Loucy (cell line): Measurements from ENCODE around the gene AMER2.

ENCODE experiments used
- H2AFZ ChIP-seq: fragments of 200-600 bp; sonication (generic); 2 replicates; pipeline ENCODE4 v1.6.0; 2016; ENCODE audit warnings: antibody characterized with exemption, mild to moderate bottlenecking, low read length, moderate library complexity
- H3F3A ChIP-seq: fragments of 200-600 bp; 2 replicates; pipeline ENCODE4 v1.6.0; 2016; ENCODE audit warnings: antibody characterized with exemption, low read depth, mild to moderate bottlenecking
- H3K27me3 ChIP-seq: fragments of 200-600 bp; sonication (generic); 2 replicates; pipeline ENCODE4 v1.6.1; 2014; ENCODE audit warnings: low read length, mild to moderate bottlenecking; ENCODE audit not compliant: insufficient read depth, poor library complexity, severe bottlenecking
- H3K36me3 ChIP-seq: fragments of 200-600 bp; sonication (generic); 2 replicates; pipeline ENCODE4 v1.6.1; 2016; ENCODE audit warnings: low read length; ENCODE audit not compliant: insufficient read depth
- H3K4me1 ChIP-seq: fragments of 200-600 bp; sonication (generic); 2 replicates; pipeline ENCODE4 v1.5.1; 2014; ENCODE audit warnings: low read length, mild to moderate bottlenecking; ENCODE audit not compliant: insufficient read depth, poor library complexity, severe bottlenecking
- H3K4me2 ChIP-seq: fragments of 200-600 bp; sonication (generic); 2 replicates; pipeline ENCODE4 v1.6.0; 2014; ENCODE audit warnings: antibody characterized with exemption, low read length, low read depth, mild to moderate bottlenecking; ENCODE audit not compliant: poor library complexity, severe bottlenecking
- H3K4me3 ChIP-seq: fragments of 200-600 bp; sonication (generic); 2 replicates; pipeline ENCODE4 v1.5.1; 2014; ENCODE audit warnings: low read length, mild to moderate bottlenecking, mixed read lengths; ENCODE audit not compliant: poor library complexity, severe bottlenecking
- H3K79me2 ChIP-seq: fragments of 200-600 bp; sonication (generic); 2 replicates; pipeline ENCODE4 v1.6.1; 2014; ENCODE audit warnings: low read length; ENCODE audit not compliant: insufficient read depth
- H3K9ac ChIP-seq: fragments of 200-600 bp; sonication (generic); 2 replicates; pipeline ENCODE4 v1.6.0; 2014; ENCODE audit warnings: mild to moderate bottlenecking, low read depth, low read length, moderate library complexity; ENCODE audit not compliant: poor library complexity, severe bottlenecking
- H3K9me2 ChIP-seq: fragments of 200-600 bp; sonication (generic); replicated peaks from 2 replicates; pipeline ENCODE4 v1.6.1; 2016; ENCODE audit warnings: low read depth, low read length, mixed read lengths
- H3K9me3 ChIP-seq: fragments of 200-600 bp; sonication (generic); 2 replicates; pipeline ENCODE4 v1.6.1; 2014; ENCODE audit warnings: mild to moderate bottlenecking, antibody characterized with exemption, low read length, low read depth; ENCODE audit not compliant: insufficient read depth
- H4K20me1 ChIP-seq: fragments of 200-600 bp; sonication (generic); 2 replicates; pipeline ENCODE4 v1.6.0; 2014; ENCODE audit warnings: antibody characterized with exemption, low read length, mild to moderate bottlenecking; ENCODE audit not compliant: insufficient read depth, poor library complexity, severe bottlenecking
- CTCF ChIP-seq: fragments of 200-600 bp; sonication (generic); conservative IDR thresholded peaks from 2 replicates; pipeline ENCODE4 v1.5.1; 2014; ENCODE audit warnings: mild to moderate bottlenecking, antibody characterized with exemption, low read length
- EZH2phosphoT487 ChIP-seq: fragments of 200-600 bp; IDR thresholded peaks from 2 replicates; pipeline ENCODE4 v1.6.1; 2018; ENCODE audit warnings: antibody characterized with exemption, mild to moderate bottlenecking, moderate library complexity, borderline replicate concordance

Gene AMER2

GRCh38 chr13:25137788-25138115 lies 34.3 kb downstream of the AMER2 start:
- Histone ChIP-seq H3K27me3 (no peaks in the 10 kb centered on the region), H3K36me3 (no peaks in the 10 kb centered on the region), H3F3A (no peaks in the 10 kb centered on the region), H3K4me3 (no peak overlapping the region), H3K79me2 (no peaks in the 10 kb centered on the region), H3K9me2 (no peaks in the 10 kb centered on the region), H3K4me1 (no peaks in the 10 kb centered on the region), H3K4me2 (no peak overlapping the region), H2AFZ (no peak overlapping the region), H3K9me3 (no peaks in the 10 kb centered on the region), H3K9ac (no peak overlapping the region), H4K20me1 (no peaks in the 10 kb centered on the region)
- TF ChIP-seq CTCF (no peak), EZH2phosphoT487 (no peak)

GRCh38 chr13:25136880-25137787 lies 35.0 kb downstream of the AMER2 start:
- Histone ChIP-seq H3K27me3 (no peaks in the 10 kb centered on the region), H3K4me1 (no peaks in the 10 kb centered on the region), H2AFZ (no peak overlapping the region), H3K4me2 (no peak overlapping the region), H4K20me1 (no peaks in the 10 kb centered on the region), H3K79me2 (no peaks in the 10 kb centered on the region), H3K9ac (no peak overlapping the region), H3F3A (no peaks in the 10 kb centered on the region), H3K9me2 (no peaks in the 10 kb centered on the region), H3K9me3 (no peaks in the 10 kb centered on the region), H3K4me3 (no peak overlapping the region), H3K36me3 (no peaks in the 10 kb centered on the region)
- TF ChIP-seq CTCF, result no peak
- no peak for TF ChIP-seq EZH2phosphoT487

- Histone ChIP-seq H3K9me3 (no peaks in the 10 kb centered on the region), H3K4me3 (no peak overlapping the region), H4K20me1 (no peaks in the 10 kb centered on the region), H3K4me2 (no peak overlapping the region), H3K9ac (no peak overlapping the region), H3K4me1 (no peaks in the 10 kb centered on the region), H3K27me3 (no peaks in the 10 kb centered on the region), H3K79me2 (no peaks in the 10 kb centered on the region), H3F3A (no peaks in the 10 kb centered on the region), H3K9me2 (no peaks in the 10 kb centered on the region), H3K36me3 (no peaks in the 10 kb centered on the region), H2AFZ (no peak overlapping the region)
- no peak for TF ChIP-seq EZH2phosphoT487
- TF ChIP-seq CTCF, result no peak
These were observed 36.2 kb downstream of the AMER2 start for GRCh38 chr13:25135896-25136295.
